GM12878 (cell line): ENCODE results near the gene TK1. TPM values are rescaled to one million over a fixed set of nuclear protein-coding genes. Genes with fewer than 3 reads are reported as not detected.

Source experiments
- ATAC-seq: fragments of 200-7000 bp; cut with Tn5 transposase; 3 replicates; pipeline ENCODE4 v1.9.1; 2020; ENCODE audit warnings: mild to moderate bottlenecking, moderate library complexity
- BruUV-seq: library from RNA; stranded (reverse); fragments of 400-500 nt; replicated peaks from 2 replicates; lab custom pipeline; 2021; lab: Mats Ljungman, UMichigan
- CTCF ChIA-PET: fragments of 300-600 bp; sonication (Branson Sonifier 250); formaldehyde crosslinking; extraction: SDS; loops from one replicate; lab custom pipeline; 2021; ENCODE audit warnings: inconsistent platforms; lab: Yijun Ruan, JAX
- POLR2A ChIA-PET: fragments of 350-600 bp; formaldehyde crosslinking; extraction: SDS; loops from one replicate; lab custom pipeline; 2021; ENCODE audit warnings: inconsistent platforms; lab: Charles Lee
- RAD21 ChIA-PET: fragments of 300-600 bp; sonication (Branson Sonifier 250); formaldehyde crosslinking; loops from one replicate; lab custom pipeline; 2023; ENCODE audit warnings: antibody characterized with exemption; ENCODE audit not compliant: unreplicated experiment; lab: Charles Lee
- SMC1A ChIA-PET: fragments of 300-600 bp; sonication (Branson Sonifier 250); formaldehyde crosslinking; loops from one replicate; lab custom pipeline; 2023; ENCODE audit not compliant: unreplicated experiment, uncharacterized antibody; lab: Charles Lee
- DNase-seq: peaks from one replicate; pipeline ENCODE4 v3.0.0-alpha.2; 2011; ENCODE audit warnings: low read depth, low spot score
- FAIRE-seq: peaks from 3 replicates; lab custom pipeline; 2011; peaks lifted over from hg19 to GRCh38; lab: Jason Lieb, UNC
- H2AFZ ChIP-seq: 2 replicates; pipeline ENCODE4 v1.6.0; 2011; ENCODE audit warnings: low read depth, low read length, control low read depth; ENCODE audit not compliant: control insufficient read depth
- H3K27ac ChIP-seq: 2 replicates; pipeline ENCODE4 v1.5.1; 2011; ENCODE audit warnings: control low read depth; ENCODE audit not compliant: control insufficient read depth, insufficient read depth
- H3K27me3 ChIP-seq, 2 experiments: replicated peaks in 1 of 2; 2 replicates each; pipeline versions ENCODE4 v1.6.0 to v1.6.1; 2011; ENCODE audit warnings: low read length in 1 of 2; ENCODE audit not compliant: control insufficient read depth in 2 of 2, insufficient read depth in 2 of 2
- H3K36me3 ChIP-seq, 2 experiments: 2 replicates each; pipeline ENCODE4 v1.5.1; 2011; ENCODE audit warnings: low read length in 1 of 2; ENCODE audit not compliant: control insufficient read depth in 2 of 2, insufficient read depth in 2 of 2
- H3K4me1 ChIP-seq: 2 replicates; pipeline ENCODE4 v1.6.1; 2011; ENCODE audit warnings: mild to moderate bottlenecking, low read length, moderate library complexity, mixed read lengths; ENCODE audit not compliant: control insufficient read depth, insufficient read depth
- H3K4me2 ChIP-seq: 2 replicates; pipeline ENCODE4 v1.6.0; 2011; ENCODE audit warnings: control low read depth; ENCODE audit not compliant: control insufficient read depth, insufficient read depth
- H3K4me3 ChIP-seq: fragments of 200-600 bp; sonication (generic); 2 replicates; pipeline ENCODE4 v1.5.1; 2016
- H3K79me2 ChIP-seq: 2 replicates; pipeline ENCODE4 v1.6.0; 2011; ENCODE audit warnings: low read length; ENCODE audit not compliant: control insufficient read depth, insufficient read depth
- H3K9ac ChIP-seq: 2 replicates; pipeline ENCODE4 v1.8.0; 2011; ENCODE audit warnings: low read length, control low read depth, mixed read lengths; ENCODE audit not compliant: control insufficient read depth, insufficient read depth
- H3K9me3 ChIP-seq: replicated peaks from 3 replicates; pipeline ENCODE4 v1.5.1; 2011; ENCODE audit warnings: mild to moderate bottlenecking, low read length; ENCODE audit not compliant: control insufficient read depth, insufficient read depth
- H4K20me1 ChIP-seq: 2 replicates; pipeline ENCODE4 v1.6.0; 2011; ENCODE audit not compliant: control insufficient read depth, insufficient read depth
- BCL3 ChIP-seq: IDR thresholded peaks from 2 replicates; pipeline ENCODE4 v1.6.1; 2011; ENCODE audit warnings: borderline replicate concordance, low read depth, mild to moderate bottlenecking, moderate library complexity, low read length; ENCODE audit not compliant: insufficient read depth, poor library complexity, severe bottlenecking
- BRCA1 ChIP-seq: IDR thresholded peaks from 2 replicates; pipeline ENCODE4 v1.6.1; 2011; ENCODE audit warnings: low read depth, low read length, improper control_type of control experiment
- FOXK2 ChIP-seq: fragments of 450-650 bp; IDR thresholded peaks from 2 replicates; pipeline ENCODE4 v1.6.1; 2017; ENCODE audit warnings: mild to moderate bottlenecking, moderate library complexity
- IKZF2 ChIP-seq, 2 experiments: fragments of 450-650 bp; IDR thresholded peaks; 2 replicates each; pipeline ENCODE4 v1.6.1; 2017; ENCODE audit warnings: mild to moderate bottlenecking in 2 of 2, moderate library complexity in 2 of 2
- IRF4 ChIP-seq: IDR thresholded peaks from 2 replicates; pipeline ENCODE4 v1.6.1; 2011; ENCODE audit warnings: low read depth, low read length
- KAT2A ChIP-seq: conservative IDR thresholded peaks from 2 replicates; pipeline ENCODE4 v1.6.1; 2011; ENCODE audit warnings: low read depth, low read length; ENCODE audit not compliant: control insufficient read depth
- LARP7 ChIP-seq: fragments of 450-650 bp; IDR thresholded peaks from 2 replicates; pipeline ENCODE4 v1.6.1; 2017; ENCODE audit warnings: mild to moderate bottlenecking
- MLLT1 ChIP-seq: fragments of 450-650 bp; IDR thresholded peaks from 2 replicates; pipeline ENCODE4 v1.6.1; 2016; ENCODE audit warnings: mild to moderate bottlenecking
- MXI1 ChIP-seq: fragments of 150-350 bp; IDR thresholded peaks from 2 replicates; pipeline ENCODE4 v1.6.1; 2011; ENCODE audit warnings: low read depth, mild to moderate bottlenecking, inconsistent platforms, low read length, improper control_type of control experiment
- NRF1 ChIP-seq: conservative IDR thresholded peaks from 2 replicates; pipeline ENCODE4 v1.6.1; 2011; ENCODE audit warnings: mild to moderate bottlenecking, low read depth, low read length, improper control_type of control experiment
- PAX8 ChIP-seq: fragments of 450-650 bp; IDR thresholded peaks from 2 replicates; pipeline ENCODE4 v1.6.1; 2017; ENCODE audit warnings: mild to moderate bottlenecking, moderate library complexity
- PKNOX1 ChIP-seq: fragments of 450-650 bp; IDR thresholded peaks from 2 replicates; pipeline ENCODE4 v1.6.1; 2016; ENCODE audit warnings: mild to moderate bottlenecking
- POU2F2 ChIP-seq: IDR thresholded peaks from 3 replicates; pipeline ENCODE4 v1.6.1; 2011; ENCODE audit warnings: low read depth, mild to moderate bottlenecking, low read length, borderline replicate concordance
- STAT3 ChIP-seq: IDR thresholded peaks from 2 replicates; pipeline ENCODE4 v1.6.1; 2011; ENCODE audit warnings: low read depth, low read length, improper control_type of control experiment
- ZBTB40 ChIP-seq: fragments of 450-650 bp; IDR thresholded peaks from 2 replicates; pipeline ENCODE4 v1.6.1; 2016; ENCODE audit warnings: mild to moderate bottlenecking, moderate library complexity, borderline replicate concordance
- WGBS: methylation state at CpG from one replicate; pipeline ENCODE4 v1.1.6; 2016; ENCODE audit warnings: low lambda C conversion rate; ENCODE audit not compliant: insufficient replicate concordance, insufficient coverage; ENCODE audit errors: missing lambda C conversion rate; 5-methylcytosine and 5-hydroxymethylcytosine counted together
- in situ Hi-C: fragments of 300-500 bp; cut with MboI; formaldehyde crosslinking; loops from 9 replicates; pipeline ENCODE4 v1.14.3; 2018; ENCODE audit warnings: mixed read lengths
- intact Hi-C: fragments of 100-400 bp; cut with micrococcal nuclease; formaldehyde crosslinking; loops from one replicate; pipeline ENCODE4 v1.14.2; 2022; ENCODE audit not compliant: unreplicated experiment
- polyA plus RNA-seq, 11 experiments: library from polyadenylated mRNA; depleted of rRNA in 4 of 11; unstranded in 6 of 11; stranded (reverse) in 5 of 11; fragments of >200 nt; fragmentation: Nextera tagmentation in 4 of 11; fragmentation: Illumina TruSeq in 1 of 11; extraction: Ambion mirVana in 4 of 11; extraction: Trizol in 1 of 11; gene quantifications; 1 replicate in 1 of 11; 2 replicates in 10 of 11; pipeline versions ENCODE4 v1.2.1 to v1.2.3, GENCODE V29; 2011 to 2016; ENCODE audit warnings: inconsistent platforms in 2 of 11, missing spikeins in 2 of 11, low read depth in 1 of 11
- total RNA-seq, 4 experiments: library from RNA; depleted of rRNA in 3 of 4; stranded (reverse); fragments of >200 nt in 3 of 4; fragmentation: Illumina TruSeq in 1 of 4; extraction: Trizol in 1 of 4; gene quantifications; 2 replicates each; pipeline versions ENCODE4 v1.2.1 to v1.2.3, GENCODE V29; 2013 to 2021

The TK1 gene
- total and polyA plus RNA-seq, 10 of the 15 experiments (the other 5 are each of a cell fraction or from before 2014, with no cell fraction given), result 4.6 to 175 (median 77.9) TPM

GRCh38 chr17:78133179-78133951 lies 53.5 kb downstream of the TK1 start:
- RAD21 ChIA-PET, result interaction anchor here (1.0 to 6.8 kb wide), 6 partner anchors 8 to 114 kb away, joined by 3 to 83 read pairs (median 6); no protein-coding TSS in a partner anchor
- ATAC-seq (no peak), DNase-seq (no peak), FAIRE-seq (no peak)
- H3K9me3 ChIP-seq, result no peaks in the 10 kb centered on the region
- H3K4me3 ChIP-seq, result peak overlapping the region; percentile 94
- H3K4me2 ChIP-seq, result peak overlapping the region; percentile 96
- H3K27me3 ChIP-seq, result no peaks in the 10 kb centered on the region
- peak overlapping the region; percentile 86 for H3K9ac ChIP-seq
- WGBS, result 56% methylated on average over 30 of the region's 30 CpGs
- H3K36me3 ChIP-seq, result peaks cover 13 to 16% of the 10 kb centered on the region in 2 experiments; a peak in 3 of 4 replicates
- SMC1A ChIA-PET, result interaction anchor here (0.9 to 5.1 kb wide), 3 partner anchors 9 to 42 kb away, joined by 4 to 51 read pairs (median 14); no protein-coding TSS in a partner anchor
- peak overlapping the region; percentile 93 for H3K27ac ChIP-seq
- in situ Hi-C loops, result no loop called here
- peaks cover 71% of the 10 kb centered on the region for H3K79me2 ChIP-seq
- peaks cover 63% of the 10 kb centered on the region for H3K4me1 ChIP-seq
- intact Hi-C loops, result no loop called here
- CTCF ChIA-PET, result interaction anchor here (1.3 to 9.5 kb wide), 13 partner anchors 7 to 114 kb away, joined by 3 to 132 read pairs (median 10); partner anchors contain the start of genes C17orf99, SYNGR2 and TMC6
- no peak overlapping the region for H2AFZ ChIP-seq
- BruUV-seq, result no TSS peak
- H4K20me1 ChIP-seq, result no peaks in the 10 kb centered on the region
- POLR2A ChIA-PET, result interaction anchor here (0.7 to 2.3 kb wide), 7 partner anchors 9 to 53 kb away, joined by 3 to 9 read pairs (median 4); partner anchors contain the start of gene SYNGR2
- TF ChIP-seq IRF4 (no peak), FOXK2 (no peak), MLLT1 (peak; percentile 96), STAT3 (no peak), IKZF2 (IDR thresholded peaks at IDR 0.05) (no peak), MXI1 (no peak), POU2F2 (0 out of 3 replicates have a peak, but pooled peaks have one; percentile 19), NRF1 (no peak), LARP7 (0 out of 2 replicates have a peak, but pooled peaks have one; percentile 31), BCL3 (no peak), PAX8 (no peak), PKNOX1 (no peak), BRCA1 (no peak), ZBTB40 (no peak), KAT2A (no peak)
